ENCODE results near the gene CREB3L2.
"Not testable (repeated sequence)": the region's sequence is repeated elsewhere in the genome, so short reads cannot be mapped to it uniquely, and the experiment has no call there.

Gene CREB3L2

GRCh38 chr7:137987563-137987962 lies 14.3 kb downstream of the CREB3L2 start:
- DNase-seq (ENCODE audit: low read depth), result no peak

GRCh38 chr7:137987018-137987349 lies 14.9 kb downstream of the CREB3L2 start:
- no peak for DNase-seq (ENCODE audit: low read depth)

- no peak for DNase-seq (ENCODE audit: low read depth)
These were observed 15.5 kb downstream of the CREB3L2 start for GRCh38 chr7:137986252-137987017.

- no peak for DNase-seq (ENCODE audit: low read depth)
These were observed 16.0 kb downstream of the CREB3L2 start for GRCh38 chr7:137985897-137986251.

- no peak for DNase-seq (ENCODE audit: low read depth)
These were observed 16.5 kb downstream of the CREB3L2 start for GRCh38 chr7:137985253-137985896.

GRCh38 chr7:137984181-137985041 lies 17.5 kb downstream of the CREB3L2 start:
- no peak for DNase-seq (ENCODE audit: low read depth)

- DNase-seq (ENCODE audit: low read depth), result no peak
These were observed 18.4 kb downstream of the CREB3L2 start for GRCh38 chr7:137983323-137984008.

GRCh38 chr7:137982394-137982793 lies 19.5 kb downstream of the CREB3L2 start:
- DNase-seq (ENCODE audit: low read depth), result not testable (repeated sequence)

- DNase-seq (ENCODE audit: low read depth), result no peak
These were observed 20.2 kb downstream of the CREB3L2 start for GRCh38 chr7:137981668-137982067.

GRCh38 chr7:137981175-137981574 lies 20.7 kb downstream of the CREB3L2 start:
- no peak for DNase-seq (ENCODE audit: low read depth)

- DNase-seq (ENCODE audit: low read depth), result no peak
These were observed 21.6 kb downstream of the CREB3L2 start for GRCh38 chr7:137980308-137980707.

GRCh38 chr7:137978464-137979237 lies 23.2 kb downstream of the CREB3L2 start:
- peak; percentile 92 for DNase-seq (ENCODE audit: low read depth)

GRCh38 chr7:137977173-137977572 lies 24.7 kb downstream of the CREB3L2 start:
- DNase-seq (ENCODE audit: low read depth), result no peak

GRCh38 chr7:137976696-137977095 lies 25.2 kb downstream of the CREB3L2 start:
- DNase-seq (ENCODE audit: low read depth), result no peak

- no peak for DNase-seq (ENCODE audit: low read depth)
These were observed 25.7 kb downstream of the CREB3L2 start for GRCh38 chr7:137976232-137976631.

- no peak for DNase-seq (ENCODE audit: low read depth)
These were observed 26.1 kb downstream of the CREB3L2 start for GRCh38 chr7:137975768-137976167.

- DNase-seq (ENCODE audit: low read depth), result no peak
These were observed 26.7 kb downstream of the CREB3L2 start for GRCh38 chr7:137975221-137975620.

GRCh38 chr7:137974766-137975165 lies 27.1 kb downstream of the CREB3L2 start:
- no peak for DNase-seq (ENCODE audit: low read depth)

GRCh38 chr7:137970253-137970975 lies 31.5 kb downstream of the CREB3L2 start:
- no peak for DNase-seq (ENCODE audit: low read depth)

- DNase-seq (ENCODE audit: low read depth), result no peak
These were observed 32.1 kb downstream of the CREB3L2 start for GRCh38 chr7:137969828-137970227.

GRCh38 chr7:137968890-137969289 lies 33.0 kb downstream of the CREB3L2 start:
- no peak for DNase-seq (ENCODE audit: low read depth)
